Nephron (organoid): ENCODE data around the gene TBRG4.

Source experiments
- H3K27ac Mint-ChIP-seq, 3 experiments: 2 replicates each; pipeline ENCODE4 v1.8.0; 2020; ENCODE audit warnings: mixed read lengths in 3 of 3, mild to moderate bottlenecking in 2 of 3, moderate library complexity in 1 of 3
- H3K27me3 Mint-ChIP-seq: 2 replicates; pipeline ENCODE4 v1.8.0; 2021; ENCODE audit warnings: low read depth, mild to moderate bottlenecking, moderate library complexity, mixed read lengths
- H3K36me3 Mint-ChIP-seq: 2 replicates; pipeline ENCODE4 v1.8.0; 2020; ENCODE audit warnings: low read depth, mixed read lengths
- H3K4me1 Mint-ChIP-seq: 2 replicates; pipeline ENCODE4 v1.8.0; 2020; ENCODE audit warnings: mixed read lengths
- H3K4me3 Mint-ChIP-seq, 3 experiments: 2 replicates each; pipeline ENCODE4 v1.8.0; 2020; ENCODE audit warnings: mild to moderate bottlenecking in 3 of 3, mixed read lengths in 3 of 3, moderate library complexity in 2 of 3
- H3K9me3 Mint-ChIP-seq: 2 replicates; pipeline ENCODE4 v1.8.0; 2020; ENCODE audit warnings: mixed read lengths
- CTCF ChIP-seq, 3 experiments: fragments of 200-600 bp; sonication (generic); IDR thresholded peaks; one replicate each; pipeline ENCODE4 v1.5.0; 2021; ENCODE audit warnings: antibody characterized with exemption in 3 of 3; ENCODE audit not compliant: unreplicated experiment in 3 of 3

Gene TBRG4

GRCh38 chr7:45075355-45075644 is 36.2 kb downstream of the TBRG4 start:
- Mint-ChIP-seq H3K4me3 (no peak overlapping the region), H3K27me3 (no peaks in the 10 kb centered on the region), H3K36me3 (peaks cover 28% of the 10 kb centered on the region), H3K27ac (no peak overlapping the region), H3K4me1 (no peaks in the 10 kb centered on the region), H3K9me3 (no peaks in the 10 kb centered on the region)
- no peak for TF ChIP-seq CTCF (IDR thresholded peaks at IDR 0.05; ENCODE audit: unreplicated experiment in 3 of 3)

GRCh38 chr7:45074528-45075354 is 36.8 kb downstream of the TBRG4 start:
- Mint-ChIP-seq H3K27ac (no peak overlapping the region), H3K4me3 (no peak overlapping the region), H3K4me1 (no peaks in the 10 kb centered on the region), H3K9me3 (no peaks in the 10 kb centered on the region), H3K27me3 (no peaks in the 10 kb centered on the region), H3K36me3 (peaks cover 28% of the 10 kb centered on the region)
- TF ChIP-seq CTCF (IDR thresholded peaks at IDR 0.05; ENCODE audit: unreplicated experiment in 3 of 3) = no peak

- H3K9me3 Mint-ChIP-seq = no peaks in the 10 kb centered on the region
- TF ChIP-seq CTCF (IDR thresholded peaks at IDR 0.05; ENCODE audit: unreplicated experiment in 3 of 3) = no peak
- H3K36me3 Mint-ChIP-seq = peaks cover 31% of the 10 kb centered on the region
- no peak overlapping the region for H3K4me3 Mint-ChIP-seq
- no peaks in the 10 kb centered on the region for H3K27me3 Mint-ChIP-seq
- no peak overlapping the region for H3K27ac Mint-ChIP-seq
- H3K4me1 Mint-ChIP-seq = no peaks in the 10 kb centered on the region
Observed at GRCh38 chr7:45073786-45074527, 37.5 kb downstream of the TBRG4 start.

GRCh38 chr7:45073031-45073785 is 38.3 kb downstream of the TBRG4 start:
- Mint-ChIP-seq H3K36me3 (peaks cover 34% of the 10 kb centered on the region), H3K27ac (no peak overlapping the region), H3K4me1 (no peaks in the 10 kb centered on the region), H3K9me3 (no peaks in the 10 kb centered on the region), H3K4me3 (no peak overlapping the region), H3K27me3 (no peaks in the 10 kb centered on the region)
- no peak for TF ChIP-seq CTCF (IDR thresholded peaks at IDR 0.05; ENCODE audit: unreplicated experiment in 3 of 3)

GRCh38 chr7:45072131-45073030 is 39.1 kb downstream of the TBRG4 start:
- peaks cover 42% of the 10 kb centered on the region for H3K36me3 Mint-ChIP-seq
- no peaks in the 10 kb centered on the region for H3K9me3 Mint-ChIP-seq
- no peaks in the 10 kb centered on the region for H3K27me3 Mint-ChIP-seq
- no peaks in the 10 kb centered on the region for H3K4me1 Mint-ChIP-seq
- no peak for TF ChIP-seq CTCF (IDR thresholded peaks at IDR 0.05; ENCODE audit: unreplicated experiment in 3 of 3)
- H3K4me3 Mint-ChIP-seq = no peak overlapping the region
- H3K27ac Mint-ChIP-seq = no peak overlapping the region
